HFFc6 (cell line): Measurements from ENCODE around the gene PCP4L1. TPM values are rescaled to one million over a fixed set of nuclear protein-coding genes. Genes with fewer than 3 reads are reported as not detected.

Experiments used
- DNase-seq: peaks from one replicate; pipeline ENCODE4 v3.0.0-alpha.2; 2018
- H3K27ac Mint-ChIP-seq: 2 replicates; pipeline ENCODE4 v1.8.0; 2020; ENCODE audit warnings: mild to moderate bottlenecking, mixed read lengths
- H3K27me3 Mint-ChIP-seq: 2 replicates; pipeline ENCODE4 v1.8.0; 2021; ENCODE audit warnings: mild to moderate bottlenecking, moderate library complexity, mixed read lengths; ENCODE audit not compliant: insufficient read depth
- H3K36me3 Mint-ChIP-seq: 2 replicates; pipeline ENCODE4 v1.8.0; 2021; ENCODE audit warnings: low read depth, mixed read lengths
- H3K4me1 Mint-ChIP-seq: 2 replicates; pipeline ENCODE4 v1.8.0; 2020; ENCODE audit warnings: low read depth, mixed read lengths
- H3K4me3 Mint-ChIP-seq: 2 replicates; pipeline ENCODE4 v1.8.0; 2020; ENCODE audit warnings: mild to moderate bottlenecking, moderate library complexity, mixed read lengths
- H3K9me3 Mint-ChIP-seq: 2 replicates; pipeline ENCODE4 v1.8.0; 2020; ENCODE audit warnings: mild to moderate bottlenecking, mixed read lengths
- CTCF ChIP-seq: fragments of 200-600 bp; sonication (generic); IDR thresholded peaks from 2 replicates; pipeline ENCODE4 v1.5.0; 2021; ENCODE audit warnings: antibody characterized with exemption, mild to moderate bottlenecking
- total RNA-seq, 6 experiments: library from RNA; stranded (reverse); fragmentation: NEBNext Ultra II Directional; extraction: Animal tissue kit (Norgen Biotek cat#: 25700); gene quantifications; 2 replicates in 1 of 6; 3 replicates in 5 of 6; pipeline ENCODE4 v1.2.3, GENCODE V29; 2021

PCP4L1 gene
- total RNA-seq, 6 experiments from 2014 or later, result not detected

GRCh38 chr1:161266836-161267235 lies 8.3 kb downstream of the PCP4L1 start:
- H3K27ac Mint-ChIP-seq, result no peak overlapping the region
- no peak overlapping the region for H3K4me3 Mint-ChIP-seq
- no peaks in the 10 kb centered on the region for H3K9me3 Mint-ChIP-seq
- H3K27me3 Mint-ChIP-seq, result peaks cover 7% of the 10 kb centered on the region; the same call in 1 of the 2 replicates
- peaks cover 8% of the 10 kb centered on the region for H3K4me1 Mint-ChIP-seq
- no peaks in the 10 kb centered on the region for H3K36me3 Mint-ChIP-seq
- DNase-seq, result no peak
- no peak for TF ChIP-seq CTCF

GRCh38 chr1:161267321-161267720 lies 8.8 kb downstream of the PCP4L1 start:
- Mint-ChIP-seq H3K4me3 (no peak overlapping the region), H3K36me3 (no peaks in the 10 kb centered on the region), H3K4me1 (peaks cover 8% of the 10 kb centered on the region), H3K9me3 (no peaks in the 10 kb centered on the region), H3K27me3 (peaks cover 7% of the 10 kb centered on the region; the same call in 1 of the 2 replicates), H3K27ac (no peak overlapping the region)
- no peak for DNase-seq
- no peak for TF ChIP-seq CTCF

GRCh38 chr1:161273402-161273801 lies 14.9 kb downstream of the PCP4L1 start:
- Mint-ChIP-seq H3K27ac (no peak overlapping the region), H3K4me3 (no peak overlapping the region), H3K27me3 (peaks cover 16% of the 10 kb centered on the region), H3K36me3 (no peaks in the 10 kb centered on the region), H3K9me3 (no peaks in the 10 kb centered on the region), H3K4me1 (peaks cover 6% of the 10 kb centered on the region; the same call in 1 of the 2 replicates)
- TF ChIP-seq CTCF, result no peak
- no peak for DNase-seq

- H3K27me3 Mint-ChIP-seq, result peaks cover 24% of the 10 kb centered on the region
- no peak overlapping the region for H3K27ac Mint-ChIP-seq
- no peak for DNase-seq
- H3K36me3 Mint-ChIP-seq, result no peaks in the 10 kb centered on the region
- no peak overlapping the region for H3K4me3 Mint-ChIP-seq
- H3K9me3 Mint-ChIP-seq, result no peaks in the 10 kb centered on the region
- peaks cover 6% of the 10 kb centered on the region; the same call in 1 of the 2 replicates for H3K4me1 Mint-ChIP-seq
- TF ChIP-seq CTCF, result no peak
Observed at GRCh38 chr1:161274874-161275273, 16.3 kb downstream of the PCP4L1 start.

GRCh38 chr1:161282991-161283390 lies 24.4 kb downstream of the PCP4L1 start:
- DNase-seq, result no peak
- Mint-ChIP-seq H3K27ac (no peak overlapping the region), H3K36me3 (no peaks in the 10 kb centered on the region), H3K4me3 (no peak overlapping the region), H3K4me1 (no peaks in the 10 kb centered on the region), H3K27me3 (peaks cover 43% of the 10 kb centered on the region), H3K9me3 (no peaks in the 10 kb centered on the region)
- no peak for TF ChIP-seq CTCF

GRCh38 chr1:161285113-161285512 lies 26.6 kb downstream of the PCP4L1 start:
- no peak for TF ChIP-seq CTCF
- H3K27me3 Mint-ChIP-seq, result peaks cover 30% of the 10 kb centered on the region
- no peak overlapping the region for H3K4me3 Mint-ChIP-seq
- no peaks in the 10 kb centered on the region for H3K36me3 Mint-ChIP-seq
- H3K4me1 Mint-ChIP-seq, result no peaks in the 10 kb centered on the region
- H3K9me3 Mint-ChIP-seq, result no peaks in the 10 kb centered on the region
- no peak for DNase-seq
- H3K27ac Mint-ChIP-seq, result no peak overlapping the region
